ENCODE data around the gene EXTL1.

EXTL1 gene

DNA sequence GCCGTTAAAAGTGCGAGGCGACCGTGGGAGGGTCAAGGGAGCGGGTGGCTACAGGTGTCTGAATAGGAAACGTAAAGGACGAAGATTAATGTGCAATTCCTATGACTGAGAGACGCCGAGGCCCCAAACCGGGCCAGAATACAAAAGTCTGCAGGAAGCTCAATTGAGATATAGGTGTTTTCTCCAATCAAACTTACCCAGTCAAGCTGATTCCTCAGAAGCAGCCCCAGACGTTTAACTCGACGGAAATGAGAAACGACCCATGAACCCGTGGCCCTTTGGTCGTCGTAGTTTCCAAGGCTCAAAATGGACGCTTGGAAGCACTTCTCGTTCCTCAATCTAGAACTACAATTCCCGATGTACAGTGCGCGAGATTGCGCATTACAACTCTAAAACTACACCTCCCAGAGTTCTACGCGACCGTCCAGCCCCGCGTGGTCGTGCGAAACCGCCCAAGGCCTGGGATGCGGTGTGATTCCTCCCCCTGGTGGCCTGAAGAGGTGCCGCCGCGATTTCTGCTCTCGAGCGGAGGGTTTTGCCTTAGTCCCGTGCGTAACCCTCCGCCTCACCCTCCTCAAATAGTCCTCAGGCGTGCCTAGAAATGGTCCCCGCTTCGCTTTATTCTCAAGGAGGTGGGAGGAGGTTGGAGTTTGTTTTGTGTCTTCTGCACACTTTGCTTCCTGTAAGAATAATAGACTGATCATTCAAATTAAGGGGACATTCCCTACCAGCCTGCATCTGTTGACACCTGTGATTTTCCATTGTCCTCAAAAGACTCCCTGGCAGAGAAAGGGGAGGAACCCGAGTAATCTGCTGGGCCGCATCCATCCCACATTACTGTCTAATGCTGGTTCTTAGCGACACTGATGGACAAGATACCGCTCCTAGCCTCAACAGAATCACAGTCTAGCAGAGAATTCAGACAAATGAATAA lies 23.5 kb upstream of the EXTL1 start, which contains the start of gene PAFAH2:
PAFAH2 (minus strand) TSS at position 236 of the 934 bp plus-strand sequence. CDS start 7,247 bp downstream, outside the sequence.
- DNase-seq = peak; percentile 97

DNA sequence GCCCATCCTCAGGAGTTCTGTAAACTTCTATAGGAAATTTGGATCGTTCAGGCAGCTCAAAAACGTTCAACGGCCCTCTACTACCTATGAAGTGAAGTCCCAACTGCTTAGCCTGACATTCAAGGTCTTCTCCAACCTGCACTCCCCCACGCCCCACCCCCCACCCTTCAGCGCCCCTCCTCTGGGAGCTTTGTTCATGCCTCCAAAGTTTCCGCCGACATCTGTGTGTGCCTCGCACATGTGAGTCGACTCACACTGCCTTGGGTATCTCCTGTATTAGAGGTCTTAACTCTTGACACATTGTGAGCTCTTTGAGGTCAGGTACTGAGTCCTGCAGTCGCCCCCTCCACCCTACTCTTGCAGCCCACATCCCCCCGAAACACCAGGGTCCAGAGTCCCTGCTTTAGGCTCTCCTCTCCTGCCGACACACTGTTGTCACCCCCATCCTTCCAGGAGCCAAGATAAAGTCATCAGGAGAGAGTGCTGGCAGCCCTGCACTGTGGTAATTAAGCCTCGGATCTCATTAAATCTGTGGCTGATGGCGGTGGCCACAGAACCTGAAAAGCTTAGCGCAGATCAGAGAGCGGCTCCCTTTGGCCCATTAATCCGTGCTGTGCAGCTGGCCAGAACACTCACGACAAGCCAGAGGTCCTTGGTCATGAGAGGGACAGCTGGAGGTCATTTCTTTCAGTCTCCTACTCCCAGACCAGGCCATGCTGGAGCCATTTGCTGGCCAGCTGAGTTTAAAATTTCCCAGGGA lies 22.4 kb upstream of the EXTL1 start:
- DNase-seq = no peak

DNA sequence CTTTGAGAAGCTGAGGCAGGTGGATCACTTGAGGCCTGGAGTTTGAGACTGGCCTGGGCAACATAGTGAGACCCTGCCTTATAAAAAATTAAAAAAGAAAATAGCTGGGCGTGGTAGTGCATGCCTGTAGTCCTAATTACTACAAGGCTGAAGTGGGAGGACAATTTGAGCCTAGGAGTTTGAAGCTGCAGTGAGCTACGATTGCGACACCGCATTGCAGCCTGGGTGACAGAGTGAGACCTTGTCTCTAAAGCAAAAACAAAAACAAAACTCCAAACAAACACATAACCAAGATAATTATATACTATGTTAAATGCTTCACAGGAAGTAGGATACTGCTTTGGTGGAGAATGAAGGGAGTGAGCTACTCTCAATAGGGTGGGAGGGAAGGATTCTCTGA lies 18.3 kb upstream of the EXTL1 start:
- no peak for DNase-seq

DNA sequence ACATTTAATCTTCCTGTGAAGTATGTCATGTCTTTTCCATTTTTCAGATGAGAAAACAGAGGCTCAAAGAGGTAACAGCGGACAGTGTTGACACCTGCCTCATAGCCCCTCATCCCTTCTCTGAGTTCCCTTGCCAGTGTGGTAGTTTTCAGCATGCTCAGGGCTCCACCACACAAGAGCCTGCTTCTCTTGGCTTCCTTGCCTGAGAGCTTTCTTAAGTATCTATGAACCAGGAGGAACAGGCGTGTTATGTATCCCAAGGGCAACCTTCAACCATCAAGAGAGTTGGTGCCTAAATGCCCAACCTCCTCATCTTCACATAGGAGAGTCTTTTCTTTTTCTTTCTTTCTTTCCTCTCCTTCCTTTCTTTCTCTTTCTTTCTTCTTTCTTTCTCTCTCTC lies 17.8 kb upstream of the EXTL1 start:
- no peak for DNase-seq

DNA sequence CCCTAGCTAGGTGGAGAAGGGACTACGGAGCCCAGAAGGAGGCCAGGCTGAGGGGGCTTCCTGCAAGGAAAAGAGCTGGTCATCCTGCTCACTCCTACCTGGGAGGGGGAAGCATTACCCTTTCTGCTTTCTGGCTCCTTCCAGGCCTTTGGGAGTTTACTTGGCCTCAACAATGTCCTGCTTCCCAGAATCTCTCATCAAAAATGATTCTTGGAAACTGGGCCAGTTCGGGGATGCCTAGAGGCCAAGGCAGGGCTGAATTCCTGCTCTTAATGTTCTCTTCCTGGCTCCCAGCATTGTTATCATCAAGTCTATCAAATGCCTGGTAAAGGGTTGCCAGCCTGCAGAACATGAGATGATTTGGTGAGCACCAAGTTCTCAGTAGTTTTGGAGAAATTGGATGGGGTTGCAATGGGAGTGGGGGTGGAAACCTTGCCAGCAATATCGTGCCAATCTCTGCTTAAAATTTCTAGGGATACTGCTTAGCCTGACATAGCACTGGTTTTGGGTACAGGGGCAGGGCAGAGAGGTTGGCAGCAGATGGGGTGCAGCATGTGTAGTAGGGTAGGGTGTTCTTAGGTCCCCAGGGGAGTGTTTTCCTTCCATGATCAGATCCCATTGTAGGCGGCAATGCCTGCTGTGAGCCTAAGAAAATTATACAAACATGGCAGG lies 16.0 kb upstream of the EXTL1 start:
- no peak for DNase-seq

DNA sequence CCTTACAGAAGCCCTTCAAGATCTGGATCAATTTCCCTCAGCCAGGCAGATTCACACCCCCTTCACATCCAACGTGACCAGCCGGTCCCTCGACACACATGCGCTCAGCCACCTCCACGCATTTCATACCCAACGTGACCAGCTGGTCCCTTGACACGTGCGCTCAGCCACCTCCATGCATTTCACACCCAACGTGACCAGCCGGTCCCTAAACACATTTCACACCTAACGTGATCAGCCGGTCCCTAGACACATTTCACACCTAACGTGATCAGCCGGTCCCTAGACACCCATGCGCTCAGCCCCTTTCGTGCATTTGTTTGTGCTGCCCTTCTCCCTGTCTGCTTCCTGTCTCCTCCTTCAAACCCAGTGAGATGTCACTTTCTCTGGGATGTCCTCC lies 14.9 kb upstream of the EXTL1 start:
- DNase-seq = no peak

DNA sequence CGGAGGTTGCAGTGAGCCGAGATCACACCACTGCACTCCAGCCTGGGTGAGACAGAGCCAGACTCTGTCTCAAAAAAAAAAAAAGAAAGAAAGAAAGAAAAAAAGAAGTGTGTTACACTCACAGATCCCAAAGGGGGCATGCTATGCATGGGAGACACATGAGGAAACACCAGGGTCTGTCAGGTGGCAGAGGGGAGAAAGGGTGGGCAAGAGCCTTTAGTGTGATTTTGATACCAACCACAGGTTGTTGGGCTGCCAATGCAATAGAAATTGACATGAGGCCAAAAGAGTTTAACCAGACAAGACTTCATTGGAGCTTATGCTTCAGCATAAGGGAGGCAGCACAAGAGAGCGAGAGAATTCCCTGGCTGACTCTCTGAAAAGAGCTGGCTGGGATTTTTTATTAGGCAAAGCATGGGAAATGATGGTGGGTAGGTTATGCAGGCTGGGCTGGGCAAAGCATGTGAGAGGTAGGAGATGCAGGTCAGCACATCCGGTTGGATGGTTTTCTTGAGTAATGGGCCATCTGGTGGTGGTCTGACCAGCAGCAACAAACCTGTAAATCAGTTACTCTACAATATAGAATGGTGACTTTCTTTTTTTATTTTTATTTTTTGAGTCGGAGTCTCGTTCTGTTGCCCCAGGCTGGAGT lies 11.7 kb upstream of the EXTL1 start:
- DNase-seq = no peak

- no peak for DNase-seq
Measured at GRCh38 chr1:26010825-26011224, 10.8 kb upstream of the EXTL1 start.

DNA sequence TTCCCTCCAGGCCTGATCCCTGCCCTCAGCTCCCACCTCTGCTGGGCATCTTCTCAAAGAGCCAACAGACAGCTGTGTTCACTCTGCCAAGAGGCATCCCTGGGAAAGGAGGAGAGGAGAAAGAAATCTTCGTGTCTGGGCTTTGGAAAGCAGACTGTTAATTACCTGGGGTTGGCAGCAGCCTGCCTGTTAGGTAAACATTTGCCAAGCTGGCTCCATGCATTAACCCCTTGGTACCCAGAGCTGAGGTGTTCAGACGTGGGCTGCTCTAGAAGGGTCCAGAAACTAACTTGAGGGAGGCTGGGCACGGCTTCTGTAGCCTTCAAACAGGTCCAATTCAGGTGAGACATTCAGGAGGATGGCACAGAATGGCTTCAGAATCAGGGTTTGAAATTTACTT lies 8.7 kb upstream of the EXTL1 start:
- no peak for DNase-seq

GRCh38 chr1:26014179-26014578 lies 7.4 kb upstream of the EXTL1 start:
- no peak for DNase-seq

GRCh38 chr1:26015358-26015757 lies 6.2 kb upstream of the EXTL1 start:
- no peak for DNase-seq

DNA sequence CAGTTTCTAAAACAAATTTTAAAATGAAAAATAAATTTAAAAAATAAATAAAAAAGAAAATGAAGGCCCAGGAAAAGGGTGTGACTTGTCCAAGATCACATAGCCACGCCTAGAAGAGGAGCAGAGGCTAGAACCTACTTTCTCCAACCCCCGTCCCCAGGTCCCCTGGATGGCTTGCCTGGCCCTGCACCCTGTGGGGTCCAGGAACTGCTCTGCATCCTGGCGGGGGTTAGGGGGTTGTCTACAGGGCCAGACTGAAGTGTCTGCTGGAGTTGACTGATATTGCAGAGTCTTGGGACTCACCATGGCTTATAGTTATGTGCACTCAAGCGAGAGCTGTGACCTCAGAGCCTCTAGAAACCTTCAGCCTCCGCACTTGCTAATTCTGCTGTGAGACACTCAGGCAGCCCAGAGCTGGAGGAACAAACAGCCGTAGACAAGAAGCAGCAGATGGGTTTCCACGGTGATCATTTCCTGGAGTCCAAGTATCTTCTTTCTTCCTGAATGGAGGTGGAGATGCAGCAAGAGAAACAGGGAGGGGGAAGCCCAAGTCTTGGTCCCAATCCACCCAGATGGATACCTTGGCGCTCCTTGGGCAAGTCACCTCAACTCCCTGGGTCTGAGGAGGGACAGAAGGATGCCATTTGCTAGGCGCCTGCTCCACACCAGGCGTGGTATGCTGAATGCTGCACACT lies 5.2 kb upstream of the EXTL1 start:
- DNase-seq = no peak

DNA sequence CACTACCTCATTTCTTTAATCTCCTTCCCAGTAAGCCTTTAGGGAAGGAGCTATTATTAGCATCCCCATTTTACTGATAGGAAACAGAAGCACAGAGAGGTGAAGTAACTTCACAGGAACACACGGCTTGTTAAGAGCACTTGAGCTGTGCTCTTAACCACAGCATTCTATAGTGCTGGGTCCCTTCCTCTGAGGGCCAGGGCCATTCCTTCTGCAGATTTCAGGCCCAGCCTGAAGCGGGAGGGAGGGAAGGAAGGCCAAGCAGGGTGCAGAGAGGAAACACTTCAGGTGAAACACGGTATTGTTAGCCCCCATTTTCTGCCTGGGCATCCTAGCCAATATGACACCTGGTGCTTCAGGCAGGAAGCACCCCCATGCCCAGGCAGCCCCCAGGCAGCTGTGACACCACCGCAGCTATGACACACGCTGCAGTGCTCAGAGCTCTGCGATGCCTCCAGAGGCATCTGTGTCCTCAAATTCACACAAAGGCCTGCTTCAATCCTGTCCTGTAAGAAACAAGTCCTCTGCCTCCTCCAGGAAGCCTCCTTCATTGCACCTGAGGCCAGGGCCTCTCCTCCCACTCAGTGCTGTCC lies 4.5 kb upstream of the EXTL1 start:
- DNase-seq = peak; percentile 31

GRCh38 chr1:26017606-26018005 lies 4.0 kb upstream of the EXTL1 start:
- DNase-seq = no peak

- no peak for DNase-seq
Measured at GRCh38 chr1:26019641-26020315, 1.8 kb upstream of the EXTL1 start.

DNA sequence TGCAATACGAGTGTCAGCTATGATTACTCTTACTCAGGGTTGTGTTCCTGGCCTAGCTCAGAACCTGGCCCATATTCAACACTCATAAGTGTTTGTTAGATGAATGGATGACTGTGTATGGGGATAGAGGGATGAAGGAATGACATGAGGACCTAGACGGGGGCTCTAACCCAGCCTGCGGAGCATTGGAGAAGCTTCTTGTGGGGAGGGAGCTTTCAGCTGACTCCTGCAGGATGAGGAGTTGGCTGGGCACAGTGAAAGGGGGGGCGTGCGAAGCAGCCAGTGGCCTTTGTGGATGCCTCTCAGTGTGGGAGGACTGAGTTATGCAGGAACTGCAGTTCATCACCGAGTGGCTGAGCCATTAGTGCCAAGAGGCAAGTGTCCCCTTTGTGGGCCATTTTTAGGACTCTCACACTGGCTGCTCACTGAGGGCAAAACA lies 1.2 kb upstream of the EXTL1 start:
- no peak for DNase-seq

DNA sequence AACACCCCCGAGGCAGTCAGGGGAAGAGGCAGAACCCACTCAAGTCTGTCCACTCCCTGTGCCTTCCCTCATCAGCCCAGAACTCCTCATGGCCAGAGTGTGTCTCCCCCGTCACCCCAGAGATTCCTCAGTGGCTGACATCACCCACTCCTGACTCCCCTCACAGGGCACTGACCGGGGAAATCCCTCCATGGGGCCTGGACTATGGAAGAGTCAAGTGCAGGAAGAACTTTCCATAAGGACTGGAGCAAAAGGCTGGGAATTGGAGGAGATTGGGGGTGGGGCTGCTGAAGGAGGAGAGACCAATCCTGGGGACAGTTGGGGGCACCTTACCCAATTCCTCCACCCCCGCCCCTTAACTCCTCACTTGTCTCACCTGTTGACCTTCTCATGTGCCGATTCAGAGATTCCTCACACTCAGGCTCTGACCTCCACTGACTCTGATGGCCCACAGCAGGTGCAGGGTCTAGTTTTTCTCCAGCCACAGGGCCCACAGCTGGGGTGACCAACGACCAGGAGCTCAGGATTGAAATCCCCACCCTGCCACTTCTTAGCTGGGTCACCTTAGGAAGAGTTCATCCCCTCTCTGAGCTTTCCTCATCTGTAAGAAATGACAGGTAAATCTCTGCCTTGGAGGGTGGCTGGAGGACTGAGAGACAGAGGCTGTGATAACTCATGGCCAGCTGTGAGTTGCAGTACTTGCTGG lies 481 bp upstream of the EXTL1 start:
- no peak for DNase-seq

- DNase-seq = no peak
Measured at GRCh38 chr1:26022404-26022779, 817 bp downstream of the EXTL1 start.

DNA sequence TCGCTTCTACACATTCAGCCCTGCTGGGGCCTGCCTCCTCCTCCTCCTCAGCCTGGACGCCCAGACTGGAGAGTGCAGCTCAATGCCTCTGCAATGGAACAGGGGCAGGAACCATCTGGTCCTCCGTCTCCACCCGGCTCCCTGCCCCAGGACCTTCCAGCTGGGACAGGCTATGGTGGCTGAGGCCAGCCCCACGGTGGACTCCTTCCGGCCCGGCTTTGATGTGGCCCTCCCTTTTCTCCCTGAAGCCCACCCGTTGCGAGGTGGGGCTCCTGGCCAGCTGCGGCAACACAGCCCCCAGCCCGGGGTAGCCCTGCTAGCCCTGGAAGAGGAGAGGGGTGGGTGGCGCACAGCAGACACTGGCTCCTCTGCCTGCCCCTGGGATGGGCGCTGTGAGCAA lies 1.4 kb downstream of the EXTL1 start:
- no peak for DNase-seq

DNA sequence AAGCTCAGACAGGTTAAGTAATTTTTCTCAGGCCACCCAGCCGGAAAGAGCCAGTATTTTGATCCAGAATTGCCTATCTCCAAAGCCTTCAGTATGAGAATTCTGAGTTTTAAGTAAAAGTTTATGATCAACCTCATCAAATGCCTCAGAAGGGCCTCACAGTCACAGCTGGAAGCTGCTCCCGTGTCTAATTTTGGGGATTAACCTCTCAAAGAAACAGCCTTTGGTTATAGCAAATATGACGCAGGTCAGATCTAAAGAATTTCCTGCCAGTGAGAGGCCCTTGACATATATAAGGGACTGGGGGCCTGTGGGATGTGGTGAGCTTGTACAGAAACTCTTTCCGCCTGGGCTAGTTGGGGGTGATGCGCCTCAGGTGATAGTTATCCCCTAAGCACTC lies 2.3 kb downstream of the EXTL1 start:
- DNase-seq = no peak

- DNase-seq = no peak
Measured at GRCh38 chr1:26025060-26025459, 3.5 kb downstream of the EXTL1 start.
